ENCODE measurements around the gene MINDY1.

DNA sequence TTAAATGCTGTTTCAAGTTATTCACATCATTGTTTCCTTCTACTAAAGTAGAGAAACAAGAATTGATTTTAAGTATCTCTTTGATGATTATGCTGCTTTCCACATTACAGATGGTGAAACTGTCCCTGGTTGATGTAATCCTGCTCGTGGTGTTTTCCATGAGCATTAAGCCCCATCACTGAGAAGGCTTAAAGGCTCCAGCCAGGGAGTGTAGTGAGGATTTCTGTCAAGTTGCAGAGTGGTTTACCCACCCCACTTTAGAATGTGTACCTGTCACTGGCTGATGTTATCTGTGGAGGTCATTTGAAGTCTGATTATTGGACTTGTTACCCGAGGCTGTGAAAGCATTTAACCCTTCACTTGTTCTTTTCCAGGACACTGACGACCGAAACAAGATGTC is 44.9 kb downstream of the MINDY1 start:
- TF ChIP-seq, protein P1, sequence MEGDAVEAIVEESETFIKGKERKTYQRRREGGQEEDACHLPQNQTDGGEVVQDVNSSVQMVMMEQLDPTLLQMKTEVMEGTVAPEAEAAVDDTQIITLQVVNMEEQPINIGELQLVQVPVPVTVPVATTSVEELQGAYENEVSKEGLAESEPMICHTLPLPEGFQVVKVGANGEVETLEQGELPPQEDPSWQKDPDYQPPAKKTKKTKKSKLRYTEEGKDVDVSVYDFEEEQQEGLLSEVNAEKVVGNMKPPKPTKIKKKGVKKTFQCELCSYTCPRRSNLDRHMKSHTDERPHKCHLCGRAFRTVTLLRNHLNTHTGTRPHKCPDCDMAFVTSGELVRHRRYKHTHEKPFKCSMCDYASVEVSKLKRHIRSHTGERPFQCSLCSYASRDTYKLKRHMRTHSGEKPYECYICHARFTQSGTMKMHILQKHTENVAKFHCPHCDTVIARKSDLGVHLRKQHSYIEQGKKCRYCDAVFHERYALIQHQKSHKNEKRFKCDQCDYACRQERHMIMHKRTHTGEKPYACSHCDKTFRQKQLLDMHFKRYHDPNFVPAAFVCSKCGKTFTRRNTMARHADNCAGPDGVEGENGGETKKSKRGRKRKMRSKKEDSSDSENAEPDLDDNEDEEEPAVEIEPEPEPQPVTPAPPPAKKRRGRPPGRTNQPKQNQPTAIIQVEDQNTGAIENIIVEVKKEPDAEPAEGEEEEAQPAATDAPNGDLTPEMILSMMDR (IDR thresholded peaks at IDR 0.05), result no peak
- no peak for TF ChIP-seq EZH2 (IDR thresholded peaks at IDR 0.05; ENCODE audit: borderline replicate concordance, insufficient read depth, low read depth, low read length, poor library complexity, severe bottlenecking)

All from B cell (primary cell).